NCI-H128 (cell line): ENCODE results near the gene TRIM72.
"Not testable (repeated sequence)": the region's sequence is repeated elsewhere in the genome, so short reads cannot be mapped to it uniquely, and the experiment has no call there.

Experiments
- DNase-seq: peaks from one replicate; lab custom pipeline; 2025; ENCODE audit not compliant: unreplicated experiment; lab: John Stamatoyannopoulos, UW

TRIM72 gene

DNA sequence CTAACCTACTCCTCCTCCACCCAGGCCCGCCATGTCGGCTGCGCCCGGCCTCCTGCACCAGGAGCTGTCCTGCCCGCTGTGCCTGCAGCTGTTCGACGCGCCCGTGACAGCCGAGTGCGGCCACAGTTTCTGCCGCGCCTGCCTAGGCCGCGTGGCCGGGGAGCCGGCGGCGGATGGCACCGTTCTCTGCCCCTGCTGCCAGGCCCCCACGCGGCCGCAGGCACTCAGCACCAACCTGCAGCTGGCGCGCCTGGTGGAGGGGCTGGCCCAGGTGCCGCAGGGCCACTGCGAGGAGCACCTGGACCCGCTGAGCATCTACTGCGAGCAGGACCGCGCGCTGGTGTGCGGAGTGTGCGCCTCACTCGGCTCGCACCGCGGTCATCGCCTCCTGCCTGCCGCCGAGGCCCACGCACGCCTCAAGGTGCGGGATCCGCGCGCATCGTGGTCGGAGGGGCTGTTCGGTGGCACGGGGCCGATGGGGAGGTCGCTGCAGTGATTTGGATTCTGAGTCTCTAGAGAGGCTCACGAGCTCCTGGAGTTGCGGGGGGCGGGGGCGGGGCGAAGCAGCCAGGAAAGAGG lies 878 bp downstream of the TRIM72 start:
- DNase-seq = no peak

DNA sequence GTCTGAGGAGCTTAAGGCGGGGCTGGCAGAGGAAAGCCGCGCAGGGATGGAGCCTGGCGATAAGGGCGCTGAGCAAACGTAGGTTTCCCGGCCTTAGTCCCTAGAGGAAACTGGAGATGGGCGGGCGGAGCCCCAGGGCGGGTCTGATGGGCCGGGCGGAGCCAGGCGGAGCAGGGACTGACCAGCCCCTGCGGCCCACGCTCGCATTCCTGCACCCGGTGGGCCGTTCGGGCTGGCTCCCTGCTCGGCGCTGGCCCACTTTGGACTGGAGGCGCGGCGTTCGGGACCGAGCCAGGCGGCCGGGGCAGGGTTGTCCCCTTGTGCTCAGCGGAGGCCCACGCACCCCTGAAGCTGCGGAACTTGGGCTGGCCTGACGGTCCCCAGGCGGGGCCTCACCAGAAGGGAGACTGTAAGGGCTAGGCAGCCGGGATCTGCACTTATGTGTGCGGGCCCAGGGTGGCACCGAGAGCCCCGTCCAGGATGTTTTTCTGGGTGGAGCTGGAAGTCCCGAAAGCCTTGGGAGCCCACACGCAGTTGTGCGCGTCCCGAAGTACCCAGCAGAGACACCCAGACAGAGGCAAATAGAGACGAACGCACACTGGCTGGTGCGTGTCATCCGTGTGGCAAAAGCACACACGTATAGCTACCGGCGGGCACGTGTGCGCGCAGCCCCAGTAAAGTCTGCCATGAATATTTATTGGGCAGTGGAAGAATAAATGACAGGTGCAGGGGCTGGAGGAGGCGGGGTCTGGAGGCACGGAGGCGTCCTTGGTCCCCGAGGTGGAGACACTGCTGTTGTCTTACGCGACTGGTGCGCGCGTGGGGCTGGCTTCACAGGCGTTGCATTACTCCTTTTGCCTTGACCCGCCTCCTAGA lies 1.6 kb downstream of the TRIM72 start:
- DNase-seq = no peak

GRCh38 chr16:31216422-31217135 lies 2.7 kb downstream of the TRIM72 start, which contains the start of gene PYDC1:
TSS of gene PYDC1 (minus strand) at chr16:31217135. CDS start at chr16:31217028, 107 bp downstream.
- DNase-seq = no peak

DNA sequence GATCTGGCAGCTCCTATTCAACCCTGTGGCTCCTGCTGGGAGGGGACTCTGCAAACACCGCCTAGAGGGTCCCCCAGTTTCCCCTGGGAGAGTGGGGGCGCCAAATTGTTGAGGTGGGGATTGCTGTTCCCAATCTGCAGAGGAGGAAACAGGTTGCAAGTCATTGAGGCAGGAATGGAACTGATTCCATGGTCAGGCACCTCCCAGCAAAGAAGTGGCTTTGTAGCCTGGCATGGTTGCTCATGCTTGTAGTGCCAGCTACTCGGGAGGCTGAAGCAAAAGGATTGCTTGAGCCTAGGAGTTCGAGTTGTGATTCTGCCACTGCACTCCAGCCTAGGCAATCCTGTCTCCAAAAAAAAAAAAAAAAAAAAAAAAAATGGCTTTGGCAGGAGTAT lies 3.2 kb downstream of the TRIM72 start:
- no peak for DNase-seq

DNA sequence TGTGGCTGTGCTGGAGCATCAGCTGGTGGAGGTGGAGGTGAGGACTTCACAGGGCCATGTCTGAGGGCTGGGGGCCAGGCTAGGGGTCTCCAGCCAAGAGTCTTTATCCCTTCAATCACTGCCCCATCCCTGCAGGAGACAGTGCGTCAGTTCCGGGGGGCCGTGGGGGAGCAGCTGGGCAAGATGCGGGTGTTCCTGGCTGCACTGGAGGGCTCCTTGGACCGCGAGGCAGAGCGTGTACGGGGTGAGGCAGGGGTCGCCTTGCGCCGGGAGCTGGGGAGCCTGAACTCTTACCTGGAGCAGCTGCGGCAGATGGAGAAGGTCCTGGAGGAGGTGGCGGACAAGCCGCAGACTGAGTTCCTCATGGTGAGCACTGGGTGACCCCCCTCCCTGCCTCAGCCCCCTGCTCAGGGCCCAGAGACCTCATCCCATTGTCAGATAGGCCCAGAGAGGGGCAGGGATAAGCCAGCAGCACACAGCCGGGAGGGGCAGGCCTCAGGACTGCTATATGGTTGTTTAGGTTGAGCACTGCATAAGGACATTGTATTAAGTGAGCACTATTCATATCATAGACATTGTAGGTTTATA lies 5.3 kb downstream of the TRIM72 start:
- DNase-seq = no peak

GRCh38 chr16:31221357-31222160 lies 7.6 kb downstream of the TRIM72 start:
- DNase-seq = no peak

GRCh38 chr16:31223044-31223443 lies 9.1 kb downstream of the TRIM72 start:
- DNase-seq = no peak

DNA sequence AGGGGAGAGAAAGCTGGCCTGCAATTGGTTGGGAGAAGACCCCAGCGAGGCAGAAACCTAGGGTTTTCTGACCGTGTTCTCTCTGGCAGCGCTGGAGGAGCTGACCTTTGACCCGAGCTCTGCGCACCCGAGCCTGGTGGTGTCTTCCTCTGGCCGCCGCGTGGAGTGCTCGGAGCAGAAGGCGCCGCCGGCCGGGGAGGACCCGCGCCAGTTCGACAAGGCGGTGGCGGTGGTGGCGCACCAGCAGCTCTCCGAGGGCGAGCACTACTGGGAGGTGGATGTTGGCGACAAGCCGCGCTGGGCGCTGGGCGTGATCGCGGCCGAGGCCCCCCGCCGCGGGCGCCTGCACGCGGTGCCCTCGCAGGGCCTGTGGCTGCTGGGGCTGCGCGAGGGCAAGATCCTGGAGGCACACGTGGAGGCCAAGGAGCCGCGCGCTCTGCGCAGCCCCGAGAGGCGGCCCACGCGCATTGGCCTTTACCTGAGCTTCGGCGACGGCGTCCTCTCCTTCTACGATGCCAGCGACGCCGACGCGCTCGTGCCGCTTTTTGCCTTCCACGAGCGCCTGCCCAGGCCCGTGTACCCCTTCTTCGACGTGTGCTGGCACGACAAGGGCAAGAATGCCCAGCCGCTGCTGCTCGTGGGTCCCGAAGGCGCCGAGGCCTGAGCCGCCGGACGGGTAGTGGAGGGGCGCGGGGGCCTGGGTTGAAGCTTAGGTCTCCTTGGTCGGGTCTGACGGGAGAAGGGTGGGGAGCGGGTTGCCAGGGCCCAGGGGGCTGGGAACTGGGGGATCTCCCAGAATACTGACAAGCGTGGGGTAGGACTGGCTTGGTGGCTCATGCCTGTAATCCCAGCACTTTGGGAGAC lies 10.4 kb downstream of the TRIM72 start:
- DNase-seq = no peak

GRCh38 chr16:31225193-31225592 lies 11.3 kb downstream of the TRIM72 start:
- no peak for DNase-seq

GRCh38 chr16:31228206-31228605 lies 14.3 kb downstream of the TRIM72 start:
- DNase-seq = no peak

- no peak for DNase-seq
Measured at GRCh38 chr16:31229501-31229900, 15.6 kb downstream of the TRIM72 start.

DNA sequence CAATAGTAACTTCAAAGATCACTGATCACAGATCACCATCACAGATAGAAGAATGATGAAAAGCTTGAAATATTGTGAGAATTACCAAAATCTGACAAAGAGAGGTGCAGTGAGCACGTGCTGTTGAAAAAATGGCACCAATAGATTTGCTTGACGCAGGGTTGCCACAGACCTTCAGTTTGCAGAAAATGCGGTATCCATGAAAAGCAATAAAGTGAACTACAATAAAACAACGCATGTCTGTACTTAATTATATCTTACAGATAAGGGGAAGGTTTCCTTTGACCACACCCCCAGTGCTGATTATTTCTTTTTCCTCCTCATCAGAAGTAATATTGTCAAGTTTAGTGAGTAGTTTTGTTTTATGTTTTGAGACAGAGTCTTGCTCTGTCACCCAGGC lies 24.1 kb downstream of the TRIM72 start:
- no peak for DNase-seq

- no peak for DNase-seq
Measured at GRCh38 chr16:31242206-31242605, 28.3 kb downstream of the TRIM72 start.

DNA sequence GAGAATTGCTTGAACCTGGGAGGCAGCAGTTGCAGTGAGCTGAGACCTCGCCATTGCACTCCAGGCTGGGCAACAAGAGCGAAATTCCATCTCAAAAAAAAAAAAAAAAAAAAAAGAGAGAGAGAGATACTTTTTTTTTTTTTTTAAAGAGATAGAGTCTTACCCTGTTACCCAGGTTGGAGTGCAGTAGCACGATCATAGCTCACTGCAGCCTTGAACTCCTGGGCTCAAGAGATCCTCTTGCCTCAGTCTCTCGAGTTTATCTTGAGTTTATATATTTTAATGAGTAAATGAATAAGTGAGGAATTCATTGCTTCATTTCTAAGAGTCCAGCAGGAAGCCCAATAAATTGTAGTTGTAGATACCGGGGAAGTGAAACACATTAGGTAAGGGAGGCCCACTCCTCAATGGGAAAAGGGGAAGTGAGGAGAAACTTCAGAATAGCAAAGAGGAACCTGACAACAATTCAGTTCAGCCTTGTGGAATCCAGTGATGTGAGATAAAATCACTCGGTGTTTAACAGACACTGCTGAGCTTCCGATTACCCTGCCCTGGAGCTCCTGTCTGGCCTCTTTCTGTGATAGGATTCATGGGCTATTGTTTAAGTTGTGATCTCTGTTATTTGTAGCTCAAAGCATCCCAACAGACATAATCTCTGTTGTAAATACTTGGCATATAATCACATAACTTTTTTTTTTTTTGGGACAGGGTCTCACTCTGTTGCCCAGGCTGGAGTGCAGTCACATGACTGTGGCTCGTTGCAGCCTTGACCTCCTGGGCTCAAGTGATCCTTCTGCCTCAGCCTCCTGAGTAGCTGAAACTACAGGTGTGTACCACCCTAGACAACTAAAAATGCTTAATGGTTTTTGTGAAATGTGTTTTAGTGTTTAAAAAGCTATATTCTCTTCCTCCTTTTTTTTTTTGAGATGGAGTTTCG lies 30.1 kb downstream of the TRIM72 start:
- DNase-seq = no peak

- not testable (repeated sequence) for DNase-seq
Measured at GRCh38 chr16:31245598-31245997, 31.7 kb downstream of the TRIM72 start.

GRCh38 chr16:31246296-31246695 lies 32.4 kb downstream of the TRIM72 start:
- no peak for DNase-seq

GRCh38 chr16:31248344-31248743 lies 34.4 kb downstream of the TRIM72 start:
- no peak for DNase-seq

DNA sequence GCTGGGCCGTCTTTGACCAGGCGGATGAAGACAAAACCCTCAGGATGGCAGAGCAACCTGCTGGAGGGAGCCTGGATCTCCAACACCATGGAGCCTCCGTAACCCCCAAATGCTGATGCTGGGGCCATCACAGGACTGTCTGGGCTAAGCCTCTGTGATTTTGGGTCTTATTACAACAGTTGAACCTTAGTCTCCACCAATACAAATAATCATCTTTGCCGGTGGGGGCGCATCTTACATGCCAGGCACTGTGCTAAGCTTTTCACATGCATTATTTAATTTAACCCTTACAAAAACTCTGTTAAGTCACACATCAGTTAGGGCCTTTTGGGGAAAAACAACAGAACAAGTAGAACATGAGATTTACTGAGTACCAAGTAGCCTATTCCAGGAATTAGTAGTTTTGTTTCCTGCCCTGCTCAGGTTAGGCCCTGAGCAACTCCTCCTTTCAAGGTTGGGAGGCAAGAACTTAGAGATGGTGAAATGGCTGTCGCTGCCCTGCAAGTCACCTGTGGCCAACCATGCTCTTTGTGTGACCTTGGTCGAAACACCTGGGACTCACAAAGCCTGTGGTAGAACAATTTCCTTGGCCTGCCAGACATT lies 37.0 kb downstream of the TRIM72 start:
- no peak for DNase-seq
